AG09309 (cell line): ENCODE data around the gene FBXW11.
A peak's percentile ranks its signal among the peaks of the same experiment; 100 is the strongest.

Experiments
- DNase-seq: peaks from one replicate; pipeline ENCODE4 v3.0.0-alpha.2; 2010; ENCODE audit warnings: low read depth
- H3K4me3 ChIP-seq: 2 replicates; pipeline ENCODE4 v1.5.1; 2011; ENCODE audit warnings: mild to moderate bottlenecking, low read depth, low read length, moderate library complexity; ENCODE audit not compliant: control insufficient read depth
- CTCF ChIP-seq: IDR thresholded peaks from 2 replicates; pipeline ENCODE4 v1.5.1; 2011; ENCODE audit warnings: mild to moderate bottlenecking, low read depth, low read length, inconsistent platforms; ENCODE audit not compliant: insufficient read depth, control insufficient read depth; ENCODE audit errors: missing control alignments

The FBXW11 gene

GRCh38 chr5:171849585-171850323 is 156.7 kb downstream of the FBXW11 start:
- H3K4me3 ChIP-seq = no peak overlapping the region
- TF ChIP-seq CTCF = no peak
- DNase-seq = no peak

DNA sequence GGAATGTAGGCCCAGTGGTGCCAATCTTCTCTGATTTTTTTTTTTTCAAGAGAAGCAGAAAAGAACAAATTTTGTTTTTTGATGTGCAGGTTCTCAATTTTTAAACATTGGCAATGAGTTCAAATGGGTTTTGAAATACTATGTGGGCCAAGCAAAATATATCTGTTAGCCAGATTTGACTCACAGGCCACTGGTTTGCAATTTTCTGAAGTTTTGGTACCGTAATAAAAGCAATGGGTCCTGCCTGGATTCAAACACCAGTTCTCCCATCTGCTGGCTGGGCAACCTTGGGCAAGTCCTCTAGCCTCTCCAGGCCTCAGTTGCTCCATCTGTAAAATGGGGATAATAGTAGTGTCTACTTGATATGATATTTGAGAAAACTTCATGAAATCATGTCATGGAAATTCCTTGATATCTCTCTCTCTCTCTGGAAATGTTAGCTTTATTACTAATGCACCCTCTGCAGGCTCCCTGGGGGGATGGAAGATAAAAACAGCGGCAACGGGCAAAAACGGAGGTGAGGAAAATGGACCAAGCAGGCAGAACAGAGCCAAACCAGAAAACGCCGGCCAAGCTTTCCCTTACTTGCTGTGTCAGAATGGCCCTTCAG is 157.4 kb downstream of the FBXW11 start:
- TF ChIP-seq CTCF = peak; percentile 22
- H3K4me3 ChIP-seq = no peak overlapping the region
- no peak for DNase-seq

DNA sequence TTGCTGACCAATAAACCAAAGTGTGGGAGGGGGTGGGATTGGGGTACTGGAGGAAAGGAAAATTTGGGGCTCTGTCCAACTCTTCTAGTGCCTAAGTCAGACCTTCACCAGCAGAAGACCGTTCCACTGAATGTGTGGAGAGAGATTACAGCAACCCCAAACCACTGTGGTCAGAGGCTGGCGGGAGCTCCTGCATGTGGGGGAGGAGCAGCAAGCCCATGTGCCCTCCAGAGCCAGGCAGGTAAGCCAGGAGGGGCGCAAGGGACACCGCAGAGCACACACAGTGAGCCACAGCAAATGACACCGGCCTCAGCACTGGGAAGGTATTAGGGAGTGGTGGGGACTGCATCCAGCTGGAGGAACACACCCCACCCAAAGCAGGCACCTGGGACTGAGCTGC is 158.0 kb downstream of the FBXW11 start:
- no peak overlapping the region for H3K4me3 ChIP-seq
- DNase-seq = no peak
- TF ChIP-seq CTCF = no peak

- DNase-seq = no peak
- TF ChIP-seq CTCF = no peak
- no peak overlapping the region for H3K4me3 ChIP-seq
Measured at GRCh38 chr5:171848006-171848405, 158.4 kb downstream of the FBXW11 start.

- no peak for TF ChIP-seq CTCF
- DNase-seq = no peak
- H3K4me3 ChIP-seq = no peak overlapping the region
Measured at GRCh38 chr5:171847026-171847425, 159.4 kb downstream of the FBXW11 start.

- no peak overlapping the region for H3K4me3 ChIP-seq
- DNase-seq = no peak
- TF ChIP-seq CTCF = no peak
Measured at GRCh38 chr5:171846323-171846722, 160.1 kb downstream of the FBXW11 start.
